Measurements from ENCODE around the gene IDUA.

Gene IDUA

DNA sequence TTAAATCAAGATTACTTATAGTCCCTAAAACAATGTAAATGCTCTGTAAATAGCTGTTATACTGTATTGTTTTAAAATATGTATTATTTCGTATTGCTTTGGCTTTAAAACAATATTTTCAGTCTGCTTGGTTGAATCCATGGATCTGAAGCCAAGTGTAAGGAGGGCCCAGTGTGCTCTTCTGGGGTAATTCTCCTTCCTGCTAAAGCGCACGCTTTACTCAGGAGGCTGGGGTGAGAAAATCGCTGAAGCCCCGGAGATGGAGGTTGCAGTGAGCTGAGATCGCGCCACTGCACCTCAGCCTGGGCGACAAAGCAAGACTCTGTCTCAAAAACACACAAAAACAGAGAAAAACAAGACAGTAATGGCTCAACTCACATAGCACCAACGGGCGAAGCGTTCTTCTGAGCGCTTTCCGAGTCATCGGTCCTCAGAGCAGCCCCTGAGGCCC lies 391 bp upstream of the IDUA start:
- TF ChIP-seq RAD21 (IDR thresholded peaks at IDR 0.05; ENCODE audit: low read depth), result no peak

DNA sequence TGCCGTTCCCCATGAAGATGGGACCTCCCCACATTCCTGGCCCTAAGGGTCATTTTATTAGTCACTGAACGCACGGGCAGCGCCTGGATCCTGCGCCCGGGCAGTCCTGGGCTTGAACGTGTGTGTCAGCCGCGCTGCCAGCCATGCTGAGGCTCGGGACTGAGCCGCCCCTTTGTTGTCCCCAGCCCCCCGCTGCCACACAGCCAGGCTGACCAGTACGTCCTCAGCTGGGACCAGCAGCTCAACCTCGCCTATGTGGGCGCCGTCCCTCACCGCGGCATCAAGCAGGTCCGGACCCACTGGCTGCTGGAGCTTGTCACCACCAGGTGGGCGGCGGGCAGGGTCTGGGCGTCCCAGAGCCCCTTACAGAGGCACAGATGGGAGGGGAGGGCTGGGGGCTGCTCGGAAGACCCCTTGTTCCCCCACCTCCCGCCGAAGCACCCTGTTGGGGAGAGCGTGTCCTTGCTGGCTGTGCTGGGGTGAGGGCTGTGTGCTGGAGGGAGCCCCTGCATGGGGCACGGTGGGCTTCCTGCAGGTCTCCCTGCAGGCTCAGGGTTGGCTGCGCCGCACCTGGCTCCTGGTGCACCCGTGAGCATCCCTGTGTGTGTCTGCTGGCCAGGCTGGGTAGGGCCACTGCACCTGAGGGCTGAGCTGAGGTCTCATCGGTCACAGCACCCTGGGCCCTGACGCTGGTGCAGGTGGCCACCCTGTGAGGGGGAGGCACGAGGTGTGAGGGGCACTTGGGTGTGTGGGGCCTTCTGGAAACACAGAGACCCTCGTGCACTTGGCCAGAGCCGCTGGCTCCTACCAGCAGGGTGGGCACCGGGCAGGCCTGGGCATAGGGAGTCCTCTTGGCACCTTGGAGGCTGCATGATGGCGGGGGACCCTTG lies 1.0 kb downstream of the IDUA start:
- no peak for TF ChIP-seq NFIC (IDR thresholded peaks at IDR 0.05)
- peak; percentile 74; the same call in 1 of the 2 replicates for TF ChIP-seq TEAD4 (IDR thresholded peaks at IDR 0.05)
- TF ChIP-seq TCF12 (IDR thresholded peaks at IDR 0.05; ENCODE audit: low read depth), result no peak
- TF ChIP-seq, protein P1, sequence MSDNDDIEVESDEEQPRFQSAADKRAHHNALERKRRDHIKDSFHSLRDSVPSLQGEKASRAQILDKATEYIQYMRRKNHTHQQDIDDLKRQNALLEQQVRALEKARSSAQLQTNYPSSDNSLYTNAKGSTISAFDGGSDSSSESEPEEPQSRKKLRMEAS (IDR thresholded peaks at IDR 0.05), result no peak
- no peak for TF ChIP-seq YY1 (IDR thresholded peaks at IDR 0.05; ENCODE audit: low read depth)
- no peak for TF ChIP-seq CEBPB (IDR thresholded peaks at IDR 0.05)
- no peak for TF ChIP-seq CREB1 (IDR thresholded peaks at IDR 0.05; ENCODE audit: low read depth)
- TF ChIP-seq TAF1 (IDR thresholded peaks at IDR 0.05; ENCODE audit: low read depth), result no peak
- 0 out of 2 replicates have a peak, but pooled peaks have one; percentile 8 for TF ChIP-seq ZBTB7A (IDR thresholded peaks at IDR 0.05; ENCODE audit: low read depth)

GRCh38 chr4:988726-989721 lies 2.2 kb downstream of the IDUA start:
- TF ChIP-seq RAD21 (IDR thresholded peaks at IDR 0.05; ENCODE audit: low read depth) (no peak), CREB1 (IDR thresholded peaks at IDR 0.05; ENCODE audit: low read depth) (no peak), ZBTB7A (IDR thresholded peaks at IDR 0.05; ENCODE audit: low read depth) (no peak), NFIC (IDR thresholded peaks at IDR 0.05) (no peak), REST (IDR thresholded peaks at IDR 0.05; ENCODE audit: low read depth) (no peak), TEAD4 (IDR thresholded peaks at IDR 0.05) (no peak)
- TF ChIP-seq, protein P1 (IDR thresholded peaks at IDR 0.05), result no peak

- TF ChIP-seq, protein P1 (IDR thresholded peaks at IDR 0.05), result no peak
- TF ChIP-seq RAD21 (IDR thresholded peaks at IDR 0.05; ENCODE audit: low read depth) (no peak), YY1 (IDR thresholded peaks at IDR 0.05; ENCODE audit: low read depth) (no peak), CREB1 (IDR thresholded peaks at IDR 0.05; ENCODE audit: low read depth) (no peak), EGR1 (IDR thresholded peaks at IDR 0.05) (no peak), TAF1 (IDR thresholded peaks at IDR 0.05; ENCODE audit: low read depth) (no peak), FOXM1 (IDR thresholded peaks at IDR 0.05; ENCODE audit: borderline replicate concordance, low read depth) (no peak), EP300 (IDR thresholded peaks at IDR 0.05; ENCODE audit: borderline replicate concordance) (no peak), CEBPB (IDR thresholded peaks at IDR 0.05) (no peak), TCF12 (IDR thresholded peaks at IDR 0.05; ENCODE audit: low read depth) (no peak), TEAD4 (IDR thresholded peaks at IDR 0.05) (no peak), NFIC (IDR thresholded peaks at IDR 0.05) (no peak), ZBTB7A (IDR thresholded peaks at IDR 0.05; ENCODE audit: low read depth) (no peak)
- TF ChIP-seq, protein P2, sequence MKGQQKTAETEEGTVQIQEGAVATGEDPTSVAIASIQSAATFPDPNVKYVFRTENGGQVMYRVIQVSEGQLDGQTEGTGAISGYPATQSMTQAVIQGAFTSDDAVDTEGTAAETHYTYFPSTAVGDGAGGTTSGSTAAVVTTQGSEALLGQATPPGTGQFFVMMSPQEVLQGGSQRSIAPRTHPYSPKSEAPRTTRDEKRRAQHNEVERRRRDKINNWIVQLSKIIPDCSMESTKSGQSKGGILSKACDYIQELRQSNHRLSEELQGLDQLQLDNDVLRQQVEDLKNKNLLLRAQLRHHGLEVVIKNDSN (IDR thresholded peaks at IDR 0.05), result no peak
Measured at GRCh38 chr4:989722-990471, 3.1 kb downstream of the IDUA start.

DNA sequence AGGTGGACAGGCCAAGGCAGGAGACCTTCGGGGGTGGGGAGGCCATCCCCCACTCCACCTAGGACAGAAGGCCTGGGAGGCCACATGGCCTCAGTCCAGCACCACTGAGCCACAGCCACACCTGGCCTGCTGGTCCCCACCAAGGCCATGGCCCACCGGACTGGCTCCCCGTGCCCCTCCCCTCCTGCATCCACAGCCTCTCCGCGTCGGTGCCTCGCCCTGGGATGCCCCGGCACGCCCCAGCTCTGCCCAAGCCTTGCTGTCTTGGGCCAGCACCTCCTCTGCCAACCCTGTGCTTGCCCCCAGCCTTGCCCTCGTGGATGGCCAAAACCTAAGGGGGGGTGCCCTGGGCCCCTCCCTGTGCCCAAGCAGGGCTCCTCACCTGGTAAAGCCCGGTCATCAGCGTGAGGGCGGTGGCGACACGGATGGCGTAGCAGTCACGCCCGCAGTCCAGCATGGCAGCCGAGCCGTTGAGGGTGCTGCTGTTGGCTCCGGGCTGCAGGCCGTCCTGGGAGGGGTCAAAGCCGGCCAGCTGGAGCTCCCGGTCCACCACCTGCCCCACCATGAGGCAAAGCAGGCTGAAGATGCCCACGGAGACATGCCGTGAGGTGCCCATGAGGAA lies 4.0 kb downstream of the IDUA start:
- no peak for TF ChIP-seq REST (IDR thresholded peaks at IDR 0.05; ENCODE audit: low read depth)
- no peak for TF ChIP-seq RAD21 (IDR thresholded peaks at IDR 0.05; ENCODE audit: low read depth)
- TF ChIP-seq TCF12 (IDR thresholded peaks at IDR 0.05; ENCODE audit: low read depth), result no peak
